SK-N-SH (cell line): ENCODE data around the gene C14orf180. TPM values are rescaled to one million over a fixed set of nuclear protein-coding genes. Genes with fewer than 3 reads are reported as not detected.

Experiments
- CTCF ChIA-PET: fragments of 300-600, 350-600 bp; formaldehyde crosslinking; extraction: SDS; loops from one replicate; lab custom pipeline; 2021; lab: Yijun Ruan, JAX
- POLR2A ChIA-PET: fragments of 350-600 bp; sonication (Branson Sonifier 250); formaldehyde crosslinking; extraction: SDS; loops from one replicate; lab custom pipeline; 2020; ENCODE audit warnings: antibody characterized with exemption, inconsistent platforms; lab: Yijun Ruan, JAX
- DNase-seq: peaks from one replicate; pipeline ENCODE4 v3.0.0; 2012
- H2AFZ ChIP-seq: fragments of 200-600 bp; sonication (generic); 2 replicates; pipeline ENCODE4 v1.8.1; 2016; ENCODE audit warnings: antibody characterized with exemption, mild to moderate bottlenecking, low read depth
- H3F3A ChIP-seq: fragments of 200-600 bp; sonication (generic); replicated peaks from 2 replicates; pipeline ENCODE3; 2016; ENCODE audit warnings: antibody characterized with exemption, mild to moderate bottlenecking; ENCODE audit not compliant: insufficient read depth
- H3K27ac ChIP-seq, 2 experiments: fragments of 200-500 bp in 1 of 2; fragments of 200-600 bp in 1 of 2; sonication (Bioruptor generic) in 1 of 2; sonication (generic), shearing (Covaris generic) in 1 of 2; 2 replicates each; pipeline versions ENCODE4 v1.5.1 to v1.6.1; 2014 to 2016; ENCODE audit warnings: low read depth in 2 of 2, inconsistent platforms in 1 of 2, low read length in 1 of 2, mild to moderate bottlenecking in 1 of 2, mixed read lengths in 1 of 2
- H3K27me3 ChIP-seq: fragments of 200-600 bp; sonication (generic), shearing (Covaris generic); 2 replicates; pipeline ENCODE4 v1.6.1; 2016; ENCODE audit warnings: mixed run types; ENCODE audit not compliant: insufficient read depth
- H3K36me3 ChIP-seq, 2 experiments: fragments of 200-500 bp in 1 of 2; fragments of 200-600 bp in 1 of 2; sonication (Bioruptor generic) in 1 of 2; sonication (generic) in 1 of 2; replicated peaks in 1 of 2; 2 replicates each; pipeline versions ENCODE3 to v1.5.1; 2014 to 2016; ENCODE audit warnings: low read length in 1 of 2, mild to moderate bottlenecking in 1 of 2; ENCODE audit not compliant: insufficient read depth in 2 of 2, control insufficient read depth in 1 of 2
- H3K4me1 ChIP-seq, 2 experiments: fragments of 200-500 bp in 1 of 2; fragments of 200-600 bp in 1 of 2; sonication (Bioruptor generic) in 1 of 2; sonication (generic), shearing (Covaris generic) in 1 of 2; 2 replicates each; pipeline versions ENCODE4 v1.5.1 to v1.6.1; 2014 to 2016; ENCODE audit warnings: low read depth in 1 of 2, low read length in 1 of 2, mixed run types in 1 of 2; ENCODE audit not compliant: insufficient read depth in 2 of 2, control insufficient read depth in 1 of 2
- H3K4me2 ChIP-seq: fragments of 200-600 bp; sonication (generic), shearing (Covaris generic); 2 replicates; pipeline ENCODE4 v1.6.1; 2017; ENCODE audit warnings: mixed run types
- H3K4me3 ChIP-seq, 2 experiments: fragments of 200-500 bp in 1 of 2; fragments of 200-600 bp in 1 of 2; sonication (Bioruptor generic) in 1 of 2; sonication (generic), shearing (Covaris generic) in 1 of 2; 2 replicates each; pipeline versions ENCODE4 v1.5.1 to v1.8.1; 2014 to 2016; ENCODE audit warnings: low read depth in 2 of 2, inconsistent platforms in 1 of 2, low read length in 1 of 2, mild to moderate bottlenecking in 1 of 2, mixed read lengths in 1 of 2, moderate library complexity in 1 of 2
- H3K79me2 ChIP-seq: fragments of 200-600 bp; sonication (generic); 2 replicates; pipeline ENCODE4 v1.8.1; 2017; ENCODE audit warnings: mild to moderate bottlenecking; ENCODE audit not compliant: insufficient read depth
- H3K9ac ChIP-seq: fragments of 200-600 bp; sonication (generic); 2 replicates; pipeline ENCODE4 v1.6.1; 2017; ENCODE audit warnings: mixed run types
- H3K9me2 ChIP-seq: fragments of 200-600 bp; sonication (generic); 2 replicates; pipeline ENCODE4 v1.6.1; 2017; ENCODE audit warnings: mixed run types
- H3K9me3 ChIP-seq: fragments of 200-600 bp; sonication (generic); 2 replicates; pipeline ENCODE4 v1.6.1; 2017; ENCODE audit warnings: mixed run types, mild to moderate bottlenecking, moderate library complexity
- H4K20me1 ChIP-seq: fragments of 200-600 bp; sonication (generic); 2 replicates; pipeline ENCODE4 v1.6.1; 2017; ENCODE audit warnings: mild to moderate bottlenecking, mixed run types; ENCODE audit not compliant: insufficient read depth
- CHD2 ChIP-seq: fragments of 150-350 bp; IDR thresholded peaks from 2 replicates; pipeline ENCODE4 v1.6.1; 2018; ENCODE audit warnings: low read length; ENCODE audit not compliant: partially characterized antibody
- EZH2phosphoT487 ChIP-seq: fragments of 200-600 bp; sonication (generic); IDR thresholded peaks from 2 replicates; pipeline ENCODE4 v1.6.1; 2017; ENCODE audit warnings: low read depth, mixed run types, mild to moderate bottlenecking, antibody characterized with exemption, moderate library complexity, borderline replicate concordance
- GABPA ChIP-seq: IDR thresholded peaks from 2 replicates; pipeline ENCODE4 v1.4.0; 2012; ENCODE audit warnings: low read depth, mild to moderate bottlenecking
- MEF2A ChIP-seq: IDR thresholded peaks from 2 replicates; pipeline ENCODE4 v1.4.0; 2012; ENCODE audit warnings: low read depth, borderline replicate concordance
- MXI1 ChIP-seq: IDR thresholded peaks from 2 replicates; pipeline ENCODE4 v1.6.1; 2012; ENCODE audit warnings: mild to moderate bottlenecking, low read depth, low read length, improper control_type of control experiment
- NRF1 ChIP-seq: IDR thresholded peaks from 2 replicates; pipeline ENCODE4 v1.6.1; 2012; ENCODE audit warnings: low read depth, mild to moderate bottlenecking, low read length
- PBX3 ChIP-seq: IDR thresholded peaks from 2 replicates; pipeline ENCODE4; 2012
- REST ChIP-seq: IDR thresholded peaks from 2 replicates; pipeline ENCODE4 v1.6.1; 2012; ENCODE audit warnings: mild to moderate bottlenecking, low read depth, low read length, moderate library complexity
- SIN3A ChIP-seq: IDR thresholded peaks from 2 replicates; pipeline ENCODE4 v1.6.1; 2012; ENCODE audit warnings: low read depth, mild to moderate bottlenecking, low read length, moderate library complexity, borderline replicate concordance
- TAF1 ChIP-seq: IDR thresholded peaks from 2 replicates; pipeline ENCODE4 v1.6.1; 2012; ENCODE audit warnings: low read depth, mild to moderate bottlenecking, low read length, moderate library complexity, borderline replicate concordance
- YY1 ChIP-seq: IDR thresholded peaks from 2 replicates; pipeline ENCODE4 v1.4.0; 2012; ENCODE audit warnings: low read depth, mild to moderate bottlenecking
- WGBS: methylation state at CpG from one replicate; pipeline ENCODE4 v1.1.6; 2017; ENCODE audit warnings: low lambda C conversion rate; 5-methylcytosine and 5-hydroxymethylcytosine counted together
- polyA plus RNA-seq, 3 experiments: library from polyadenylated mRNA; depleted of rRNA; stranded (reverse); fragments of >200 nt; gene quantifications; 2 replicates each; pipeline ENCODE4 v1.2.3, GENCODE V29; 2012
- TF ChIP-seq, protein P1 (sequence below): IDR thresholded peaks from 2 replicates; pipeline ENCODE4 v1.4.0; 2012; ENCODE audit warnings: low read depth, borderline replicate concordance
- TF ChIP-seq, protein P2 (sequence below): fragments of 150-350 bp; IDR thresholded peaks from 2 replicates; pipeline ENCODE4 v1.6.1; 2016; ENCODE audit warnings: mild to moderate bottlenecking, low read depth, low read length

C14orf180 gene
- polyA plus RNA-seq, 1 of the 3 experiments (the other 2 are of a cell fraction), result not detected

DNA sequence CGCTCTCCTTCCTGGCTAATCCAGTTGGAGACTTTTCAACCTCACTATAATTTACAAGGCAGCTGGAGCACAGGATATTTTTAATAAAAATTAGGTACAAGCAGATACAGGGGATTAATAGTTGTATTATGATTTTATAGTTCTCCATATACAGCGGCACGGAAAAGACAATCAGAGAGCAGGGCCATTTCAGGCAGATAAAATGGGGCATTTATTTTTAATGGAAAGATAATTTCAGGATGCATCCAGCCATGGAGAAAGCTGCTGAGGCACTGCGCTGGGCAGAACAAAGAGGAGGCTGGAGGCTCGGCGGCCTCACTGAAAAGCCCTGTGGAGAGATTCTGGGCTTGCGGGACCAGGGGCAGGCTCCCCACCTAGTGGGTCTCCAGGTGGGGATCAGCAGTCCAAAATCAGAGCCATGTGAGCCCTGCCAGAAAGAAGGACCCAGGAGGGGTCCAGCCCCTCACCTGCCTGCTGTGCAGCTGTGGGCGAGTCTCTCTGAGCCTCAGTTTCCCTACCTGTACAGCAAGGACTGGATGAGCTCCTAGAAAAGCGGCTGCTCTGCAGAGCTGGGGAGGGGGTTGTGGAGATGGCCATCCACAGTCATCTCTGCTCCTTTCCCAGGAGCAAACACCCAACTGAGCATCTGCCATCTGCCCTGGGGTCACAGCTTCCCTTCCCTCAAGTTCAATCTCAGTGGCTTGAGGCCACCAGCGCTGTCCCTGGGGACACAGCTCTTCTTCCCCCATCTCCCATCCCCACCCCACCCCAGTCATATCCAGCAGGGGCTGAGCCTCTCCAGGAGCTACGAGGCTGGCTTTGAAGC is 23.9 kb upstream of the C14orf180 start (continued):
- TF ChIP-seq PBX3, result no peak
- no peak for TF ChIP-seq EZH2phosphoT487
- no peak for TF ChIP-seq MXI1

GRCh38 chr14:104556256-104557021 is 23.1 kb upstream of the C14orf180 start:
- DNase-seq, result no peak
- H3K4me2 ChIP-seq, result no peak overlapping the region
- no peak overlapping the region for H2AFZ ChIP-seq
- H3K9me2 ChIP-seq, result no peaks in the 10 kb centered on the region
- no peak overlapping the region for H3K9ac ChIP-seq
- TF ChIP-seq REST (no peak), MEF2A (no peak), TAF1 (no peak), PBX3 (no peak), MXI1 (no peak), CHD2 (no peak), GABPA (no peak), SIN3A (no peak), EZH2phosphoT487 (no peak), YY1 (no peak), NRF1 (no peak)
- TF ChIP-seq, protein P1, sequence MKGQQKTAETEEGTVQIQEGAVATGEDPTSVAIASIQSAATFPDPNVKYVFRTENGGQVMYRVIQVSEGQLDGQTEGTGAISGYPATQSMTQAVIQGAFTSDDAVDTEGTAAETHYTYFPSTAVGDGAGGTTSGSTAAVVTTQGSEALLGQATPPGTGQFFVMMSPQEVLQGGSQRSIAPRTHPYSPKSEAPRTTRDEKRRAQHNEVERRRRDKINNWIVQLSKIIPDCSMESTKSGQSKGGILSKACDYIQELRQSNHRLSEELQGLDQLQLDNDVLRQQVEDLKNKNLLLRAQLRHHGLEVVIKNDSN, result no peak
- TF ChIP-seq, protein P2, sequence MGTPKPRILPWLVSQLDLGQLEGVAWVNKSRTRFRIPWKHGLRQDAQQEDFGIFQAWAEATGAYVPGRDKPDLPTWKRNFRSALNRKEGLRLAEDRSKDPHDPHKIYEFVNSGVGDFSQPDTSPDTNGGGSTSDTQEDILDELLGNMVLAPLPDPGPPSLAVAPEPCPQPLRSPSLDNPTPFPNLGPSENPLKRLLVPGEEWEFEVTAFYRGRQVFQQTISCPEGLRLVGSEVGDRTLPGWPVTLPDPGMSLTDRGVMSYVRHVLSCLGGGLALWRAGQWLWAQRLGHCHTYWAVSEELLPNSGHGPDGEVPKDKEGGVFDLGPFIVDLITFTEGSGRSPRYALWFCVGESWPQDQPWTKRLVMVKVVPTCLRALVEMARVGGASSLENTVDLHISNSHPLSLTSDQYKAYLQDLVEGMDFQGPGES, result no peak
- no peaks in the 10 kb centered on the region for H3K9me3 ChIP-seq
- no peak overlapping the region for H3K27ac ChIP-seq
- no peaks in the 10 kb centered on the region for H3F3A ChIP-seq
- no peaks in the 10 kb centered on the region for H3K36me3 ChIP-seq
- no peaks in the 10 kb centered on the region for H3K79me2 ChIP-seq
- peaks cover 0 to 34% of the 10 kb centered on the region in 2 experiments; a peak in 1 of 4 replicates for H3K4me1 ChIP-seq
- ChIA-PET CTCF (interaction anchor here (0.6 to 6.7 kb wide), 7 partner anchors 8 to 479 kb away, joined by 3 to 67 read pairs (median 5); no protein-coding TSS in a partner anchor), POLR2A (interaction anchor here (0.9 kb wide), 1 partner anchor 11 kb away, joined by 3 read pairs; no protein-coding TSS in a partner anchor)
- H3K27me3 ChIP-seq, result no peaks in the 10 kb centered on the region
- H4K20me1 ChIP-seq, result no peaks in the 10 kb centered on the region
- H3K4me3 ChIP-seq, result no peak overlapping the region
- 21% methylated on average over 7 of the region's 13 CpGs for WGBS
